H1 (cell line): Measurements from ENCODE around the gene ARL6IP5. TPM values are rescaled to one million over a fixed set of nuclear protein-coding genes. Genes with fewer than 3 reads are reported as not detected.

Experiments
- CREB1 ChIP-seq: IDR thresholded peaks from 2 replicates; pipeline ENCODE4 v1.6.1; 2012; ENCODE audit warnings: inconsistent platforms
- GABPA ChIP-seq: IDR thresholded peaks from 2 replicates; pipeline ENCODE4 v1.6.1; 2011; ENCODE audit warnings: mild to moderate bottlenecking, low read length, moderate library complexity, borderline replicate concordance; ENCODE audit not compliant: insufficient read depth
- JUND ChIP-seq: IDR thresholded peaks from 2 replicates; pipeline ENCODE4 v1.6.1; 2011; ENCODE audit warnings: mild to moderate bottlenecking, improper control_type of control experiment, low read length
- TCF12 ChIP-seq: IDR thresholded peaks from 2 replicates; pipeline ENCODE4 v1.6.1; 2011; ENCODE audit warnings: low read depth, mild to moderate bottlenecking, low read length
- ZNF274 ChIP-seq: IDR thresholded peaks from 2 replicates; pipeline ENCODE4 v1.7.0; 2012; ENCODE audit warnings: low read length, borderline replicate concordance; ENCODE audit errors: extremely low read depth
- polyA plus RNA-seq, 7 experiments: library from polyadenylated mRNA; depleted of rRNA in 3 of 7; stranded (reverse) in 5 of 7; unstranded in 2 of 7; fragments of >200 nt in 5 of 7; fragments of 200-250 nt in 2 of 7; gene quantifications; 1 replicate in 5 of 7; 2 replicates in 1 of 7; 4 replicates in 1 of 7; pipeline versions ENCODE4 v1.2.1 to v1.2.3, GENCODE V29; 2011 to 2013; ENCODE audit warnings: missing spikeins in 2 of 7, mixed read lengths in 2 of 7
- total RNA-seq: library from RNA; stranded (reverse); fragmentation: NEBNext Ultra II Directional; extraction: Animal tissue kit (Norgen Biotek cat#: 25700); gene quantifications from 2 replicates; pipeline ENCODE4 v1.2.1, GENCODE V29; 2021

The ARL6IP5 gene
- total and polyA plus RNA-seq, 2 of the 8 experiments (the other 6 are each of a cell fraction or from before 2014, with no cell fraction given): 24.9 to 30.1 TPM

DNA sequence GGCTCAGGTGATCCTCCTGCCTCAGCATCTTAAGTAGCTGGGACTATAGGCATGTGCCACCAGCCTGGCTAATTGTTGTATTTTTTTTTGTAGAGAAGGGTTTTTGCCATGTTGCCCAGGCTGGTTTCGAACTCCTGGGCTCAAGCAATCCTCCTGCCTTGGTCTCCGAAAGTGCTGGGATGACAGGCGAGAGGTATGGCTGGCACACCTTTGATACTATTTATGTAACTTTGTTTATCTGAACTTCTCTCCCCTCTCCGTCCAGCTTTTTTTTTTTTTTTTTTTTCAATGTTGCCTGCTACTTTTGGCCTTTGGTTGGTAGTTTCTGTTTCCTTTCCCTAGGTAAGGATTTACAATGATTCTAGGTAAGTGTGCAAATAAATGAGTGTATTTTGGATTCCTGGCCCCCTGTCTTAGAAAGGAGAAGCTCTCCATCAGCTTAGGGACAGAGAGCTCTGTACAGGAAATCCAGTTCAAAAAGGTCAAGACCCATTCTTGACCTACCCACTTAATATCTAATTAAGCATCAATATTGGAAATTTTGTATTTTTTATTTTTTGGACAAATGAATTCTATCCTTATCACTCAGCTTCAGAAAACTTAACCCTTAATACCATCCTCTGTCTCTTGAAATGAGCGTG, 6.8 kb downstream of the ARL6IP5 start (continued):
- TF ChIP-seq ZNF274 (no peak), JUND (no peak), GABPA (no peak), TCF12 (no peak), CREB1 (no peak)
